Heart left ventricle (tissue), 16 donors: Measurements from ENCODE around the gene PANK4. TPM values are rescaled to one million over a fixed set of nuclear protein-coding genes. Genes with fewer than 3 reads are reported as not detected.

Experiments
- ATAC-seq, 4 donors: fragments of 200-7000 bp; cut with Tn5 transposase; one replicate each; pipeline ENCODE4 v1.9.1; 2020 to 2022; ENCODE audit warnings: moderate library complexity in 4 of 4, mild to moderate bottlenecking in 3 of 4, moderate number of reproducible peaks in 1 of 4
- DNase-seq, 5 donors: peaks; one replicate each; pipeline ENCODE4 v3.0.0-alpha.2; 2020
- H3K27ac ChIP-seq, 12 donors: fragments of 200-600 bp; sonication (generic) in 4 of 12; one replicate each; pipeline versions ENCODE4 v1.5.0 to v1.8.0; 2016 to 2022; ENCODE audit warnings: mild to moderate bottlenecking in 2 of 12
- H3K27me3 ChIP-seq, 9 donors: fragments of 200-600 bp; sonication (generic) in 2 of 9; one replicate each; pipeline versions ENCODE4 v1.5.1 to v1.8.0; 2016 to 2022; ENCODE audit warnings: mild to moderate bottlenecking in 3 of 9
- H3K36me3 ChIP-seq, 9 donors: fragments of 200-600 bp; sonication (generic) in 2 of 9; one replicate each; pipeline versions ENCODE4 v1.5.0 to v1.8.0; 2018 to 2022; ENCODE audit warnings: mild to moderate bottlenecking in 2 of 9
- H3K4me1 ChIP-seq, 12 donors: fragments of 200-600 bp; sonication (generic) in 4 of 12; one replicate each; pipeline versions ENCODE4 v1.5.0 to v1.8.0; 2016 to 2022; ENCODE audit warnings: mild to moderate bottlenecking in 3 of 12
- H3K4me3 ChIP-seq, 12 donors: fragments of 200-600 bp; sonication (generic) in 4 of 12; one replicate each; pipeline versions ENCODE4 v1.5.0 to v1.8.0; 2017 to 2022; ENCODE audit warnings: mild to moderate bottlenecking in 9 of 12, moderate library complexity in 4 of 12
- H3K9me3 ChIP-seq, 12 donors: fragments of 200-600 bp; sonication (generic) in 4 of 12; one replicate each; pipeline versions ENCODE4 v1.5.0 to v1.8.0; 2016 to 2022; ENCODE audit warnings: mild to moderate bottlenecking in 1 of 12
- CTCF ChIP-seq, 12 donors: fragments of 200-600 bp; sonication (generic) in 4 of 12; IDR thresholded peaks; one replicate each; pipeline versions ENCODE4 v1.5.0 to v1.8.0; 2018 to 2022; ENCODE audit warnings: antibody characterized with exemption in 12 of 12, mild to moderate bottlenecking in 5 of 12
- POLR2A ChIP-seq, 2 donors: fragments of 450-650 bp; IDR thresholded peaks; one replicate each; pipeline ENCODE4 v1.6.1; 2017; ENCODE audit warnings: antibody characterized with exemption in 2 of 2, mild to moderate bottlenecking in 2 of 2, moderate library complexity in 2 of 2
- WGBS, 4 donors: extraction: QIAGEN DNeasy Blood & Tissue Kit in 2 of 4; methylation state at CpG; one replicate each; pipeline versions ENCODE4 v1.1.5 to v1.1.7; 2013 to 2018; 5-methylcytosine and 5-hydroxymethylcytosine counted together
- intact Hi-C, 10 donors: fragments of 100-400 bp; cut with DNase I; formaldehyde crosslinking; loops; one replicate each; pipeline versions ENCODE4 v1.11.1 to v1.14.2; 2022
- polyA plus RNA-seq, 2 donors: library from polyadenylated mRNA; stranded (reverse); fragments of 200-250 nt; gene quantifications; one replicate each; pipeline ENCODE4 v1.2.3, GENCODE V29; 2013
- total RNA-seq, 9 donors: library from RNA; depleted of rRNA in 2 of 9; stranded (reverse); fragments of >200 nt in 2 of 9; fragmentation: NEBNext Ultra II Directional in 3 of 9; extraction: Animal tissue kit (Norgen Biotek cat#: 25700) in 3 of 9; gene quantifications; one replicate each; pipeline versions ENCODE4 v1.1.0 to v1.2.4, GENCODE V29; 2016 to 2023
- donor health status: ischemic (EF 13 %, LVEDD 7.1; RV severe dilation, severe dysfunction).
- donor health status: healthy with polysubstance abuse.
- donor health status: DM: no; HTN: yes; CAD: no.
- donor health status: DM: no; HTN: no; CAD: no.
- donor health status: ischemic (EF 25% LVEDD 6.9; RV normal size, moderate dysfunction).
- donor health status: ischemic (EF 25% LVEDD 5.7; RV mildly dilated, moderate dysfunction).
- donor health status: healthy.
- donor health status: DM: yes; HTN: yes; CAD: no.
- donor health status: ischemic (EF 35%, LVEDD 5.7; RV mildly dilated, moderate dysfunction).
- donor health status: nonischemic (EF 11% LVEDD 7.7; RV severe dilation, severe dysfunction).
- donor health status: DM: yes; HTN: yes; CAD: no.
- donor health status: PGD.
- donor health status: ischemic (EF 29% LVEDD 5.4; RV normal size, mild dysfunction).
- donor health status: nonischemic (EF 23%, LVEDD 6.1; RV moderate dilation, normal function).

The PANK4 gene
- total and polyA plus RNA-seq, 11 donors: 27.2 to 43.0 (median 34.4) TPM

GRCh38 chr1:2520206-2520605 lies 6.2 kb downstream of the PANK4 start:
- 89 to 95% (median 94%) methylated on average over 10 to 20 of the region's 20 CpGs for WGBS, 4 donors
- DNase-seq (no peak), ATAC-seq (no peak)
- Histone ChIP-seq H3K4me1 (peaks cover 11 to 30% (median 23%) of the 10 kb centered on the region in 12 donors), H3K4me3 (no peak overlapping the region), H3K27me3 (no peaks in the 10 kb centered on the region), H3K9me3 (no peaks in the 10 kb centered on the region), H3K27ac (no peak overlapping the region), H3K36me3 (peaks cover 2 to 73% (median 63%) of the 10 kb centered on the region in 9 donors)
- TF ChIP-seq CTCF (IDR thresholded peaks at IDR 0.05) (no peak), POLR2A (IDR thresholded peaks at IDR 0.05) (no peak)
- intact Hi-C loops: loop anchor here in 2 of 10 donors (10.0 kb wide), 1 partner anchor 325 kb away; the partner anchor contains the start of gene FAAP20 (in 2 of the 2)

GRCh38 chr1:2519729-2520128 lies 6.7 kb downstream of the PANK4 start:
- H3K27ac ChIP-seq: no peak overlapping the region
- intact Hi-C loops: loop anchor here in 2 of 10 donors (10.0 kb wide), 1 partner anchor 325 kb away; the partner anchor contains the start of gene FAAP20 (in 2 of the 2)
- DNase-seq (no peak), ATAC-seq (no peak)
- peaks cover 2 to 78% (median 68%) of the 10 kb centered on the region in 9 donors for H3K36me3 ChIP-seq
- TF ChIP-seq POLR2A (IDR thresholded peaks at IDR 0.05) (no peak), CTCF (IDR thresholded peaks at IDR 0.05) (no peak)
- H3K4me3 ChIP-seq: no peak overlapping the region
- no peaks in the 10 kb centered on the region for H3K9me3 ChIP-seq
- 92 to 95% (median 94%) methylated on average over 23 to 30 of the region's 30 CpGs for WGBS, 4 donors
- H3K27me3 ChIP-seq: no peaks in the 10 kb centered on the region
- peaks cover 8 to 25% (median 18%) of the 10 kb centered on the region in 12 donors for H3K4me1 ChIP-seq

- no peak overlapping the region for H3K4me3 ChIP-seq
- no peak for ATAC-seq
- peaks cover 2 to 19% (median 12%) of the 10 kb centered on the region in 12 donors for H3K4me1 ChIP-seq
- no peaks in the 10 kb centered on the region for H3K9me3 ChIP-seq
- TF ChIP-seq CTCF (IDR thresholded peaks at IDR 0.05): no peak
- TF ChIP-seq POLR2A (IDR thresholded peaks at IDR 0.05): no peak
- intact Hi-C loops: no loop called here
- H3K36me3 ChIP-seq: peaks cover 2 to 81% (median 70%) of the 10 kb centered on the region in 9 donors
- no peaks in the 10 kb centered on the region for H3K27me3 ChIP-seq
- DNase-seq: no peak
- WGBS, 4 donors: 89% methylated on average over 25 of the region's 25 CpGs
- no peak overlapping the region for H3K27ac ChIP-seq
Measured at GRCh38 chr1:2519029-2519685, 7.2 kb downstream of the PANK4 start.

- no peak for DNase-seq
- intact Hi-C loops: no loop called here
- TF ChIP-seq CTCF (IDR thresholded peaks at IDR 0.05) (no peak), POLR2A (IDR thresholded peaks at IDR 0.05) (no peak)
- 93 to 96% (median 95%) methylated on average over 21 to 26 of the region's 26 CpGs for WGBS, 4 donors
- no peak overlapping the region for H3K27ac ChIP-seq
- ATAC-seq: no peak
- H3K36me3 ChIP-seq: peaks cover 6 to 87% (median 77%) of the 10 kb centered on the region in 9 donors
- H3K9me3 ChIP-seq: no peaks in the 10 kb centered on the region
- no peaks in the 10 kb centered on the region for H3K27me3 ChIP-seq
- peaks cover 0 to 13% (median 6%) of the 10 kb centered on the region in 12 donors for H3K4me1 ChIP-seq
- H3K4me3 ChIP-seq: no peak overlapping the region
Measured at GRCh38 chr1:2518528-2518927, 7.9 kb downstream of the PANK4 start.
